ENCODE results near the gene PPM1B. TPM values are rescaled to one million over a fixed set of nuclear protein-coding genes. Genes with fewer than 3 reads are reported as not detected.

PPM1B gene
- total and polyA plus RNA-seq, 2 donors (not counting 1 experiment from before 2014, with no cell fraction given), result 15.3 to 81.4 TPM

DNA sequence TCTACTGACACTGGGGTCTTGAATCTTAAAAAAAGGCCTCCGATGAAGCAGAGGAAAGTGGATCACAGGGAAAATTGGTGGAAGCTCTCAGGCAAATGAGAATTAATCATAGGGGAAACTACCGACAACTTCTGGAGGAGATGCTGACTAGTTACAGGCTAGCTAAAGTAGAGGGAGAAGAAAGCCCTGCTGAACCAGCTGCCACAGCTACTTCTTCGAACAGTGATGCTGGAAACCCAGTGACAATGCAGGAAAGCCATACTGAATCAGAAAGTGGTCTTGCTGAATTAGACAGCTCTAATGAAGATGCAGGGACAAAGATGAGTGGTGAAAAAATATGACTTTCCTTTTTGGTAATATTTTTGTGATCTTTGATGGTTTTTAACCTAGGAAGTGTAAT, 61.7 kb downstream of the PPM1B start:
- intact Hi-C loops (cut with micrococcal nuclease), result no loop called here
- no peaks in the 10 kb centered on the region for H3K9me3 ChIP-seq (ENCODE audit: control extremely low read depth in 1 of 3, control insufficient read depth in 2 of 3, insufficient read depth in 1 of 3, low read length in 2 of 3)
- TF ChIP-seq EZH2 (IDR thresholded peaks at IDR 0.05; ENCODE audit: borderline replicate concordance, insufficient read depth, low read depth, low read length, poor library complexity, severe bottlenecking), result no peak
- no peak for TF ChIP-seq CTCF (IDR thresholded peaks at IDR 0.05)
- H3K4me2 ChIP-seq (replicated peaks; ENCODE audit: low read depth, low read length, poor library complexity, severe bottlenecking), result no peak overlapping the region
- DNase-seq, result no peak
- 93% methylated on average over 3 of the region's 3 CpGs for WGBS (ENCODE audit: insufficient coverage)
- peak overlapping the region in 1 of 2 donors; percentile 25 for H3K27ac ChIP-seq (ENCODE audit: low read length in 2 of 2)
- no peak for ATAC-seq (ENCODE audit: low read depth)
- H3K4me3 ChIP-seq (ENCODE audit: control extremely low read depth in 1 of 5, extremely low read depth in 1 of 5, insufficient read depth in 1 of 5, low read depth in 2 of 5, low read length in 4 of 5), result no peak overlapping the region
- H3K36me3 ChIP-seq (replicated peaks in 1 of 2; ENCODE audit: control extremely low read depth in 1 of 2, control insufficient read depth in 1 of 2, extremely low read depth in 1 of 2, insufficient read depth in 2 of 2, low read length in 1 of 2), result peaks cover 3 to 18% of the 10 kb centered on the region in 2 experiments
- Mint-ChIP-seq H3K9me3 (ENCODE audit: insufficient read depth) (no peaks in the 10 kb centered on the region), H3K4me3 (no peak overlapping the region), H3K4me1 (peaks cover 9% of the 10 kb centered on the region), H3K27me3 (no peaks in the 10 kb centered on the region), H3K27ac (no peak overlapping the region)
- H3K79me2 ChIP-seq (ENCODE audit: control insufficient read depth, insufficient read depth, low read length), result peaks cover 3% of the 10 kb centered on the region
- CTCF ChIA-PET, result interaction anchor here (1.0 kb wide), 1 partner anchor 12 kb away, joined by 3 read pairs; no protein-coding TSS in a partner anchor
- H4K20me1 ChIP-seq (ENCODE audit: control insufficient read depth, insufficient read depth, low read length, poor library complexity, severe bottlenecking), result peaks cover 6% of the 10 kb centered on the region
- H3K9ac ChIP-seq (ENCODE audit: low read length), result no peak overlapping the region
- POLR2A ChIA-PET, result no interaction called here
- no peaks in the 10 kb centered on the region for H3K4me1 ChIP-seq (ENCODE audit: control insufficient read depth in 2 of 2, insufficient read depth in 2 of 2, low read length in 2 of 2)
- no peaks in the 10 kb centered on the region for H3K27me3 ChIP-seq (replicated peaks in 1 of 4; ENCODE audit: control extremely low read depth in 1 of 4, control insufficient read depth in 3 of 4, insufficient read depth in 4 of 4, low read length in 3 of 4)
- H2AFZ ChIP-seq (ENCODE audit: insufficient read depth, low read depth, low read length, poor library complexity, severe bottlenecking), result no peak overlapping the region

DNA sequence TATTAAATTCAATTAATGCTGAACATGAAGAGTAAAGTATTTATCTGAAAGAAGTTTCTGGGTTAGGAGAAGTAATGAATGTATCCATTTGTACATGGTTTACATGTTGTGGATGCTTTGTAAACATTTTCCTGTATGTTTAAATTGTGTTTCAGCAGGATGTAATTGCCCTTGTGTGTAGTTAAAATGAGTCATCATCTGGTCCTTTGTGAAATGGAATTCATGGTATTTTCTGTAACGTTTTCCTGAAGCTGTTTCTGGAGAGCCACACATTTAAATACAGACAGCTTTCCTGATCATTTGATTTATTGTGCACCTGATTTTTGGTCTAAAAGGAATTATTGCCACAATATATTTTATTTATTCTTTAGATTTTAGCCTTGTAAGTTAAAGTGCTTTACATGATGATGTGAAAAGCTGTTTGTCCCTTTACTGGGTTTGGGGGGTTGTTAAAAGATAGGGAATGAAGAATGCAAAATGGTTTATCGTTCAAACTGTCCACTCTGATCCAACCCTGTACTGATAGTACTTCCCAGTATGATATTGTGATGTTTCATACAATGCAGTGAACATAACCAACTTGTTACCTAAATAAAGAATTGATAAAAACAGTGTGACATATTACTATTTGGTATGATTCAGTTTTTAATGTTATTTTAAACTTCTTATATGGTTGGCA, 64.9 kb downstream of the PPM1B start:
- Histone ChIP-seq H3K79me2 (ENCODE audit: control insufficient read depth, insufficient read depth, low read length) (no peaks in the 10 kb centered on the region), H3K9me3 (ENCODE audit: control extremely low read depth in 1 of 3, control insufficient read depth in 2 of 3, insufficient read depth in 1 of 3, low read length in 2 of 3) (no peaks in the 10 kb centered on the region), H4K20me1 (ENCODE audit: control insufficient read depth, insufficient read depth, low read length, poor library complexity, severe bottlenecking) (no peaks in the 10 kb centered on the region), H3K4me1 (ENCODE audit: control insufficient read depth in 2 of 2, insufficient read depth in 2 of 2, low read length in 2 of 2) (peaks cover 16 to 18% of the 10 kb centered on the region in 2 donors), H3K9ac (ENCODE audit: low read length) (no peak overlapping the region), H3K27ac (ENCODE audit: low read length in 2 of 2) (no peak overlapping the region), H3K36me3 (replicated peaks in 1 of 2; ENCODE audit: control extremely low read depth in 1 of 2, control insufficient read depth in 1 of 2, extremely low read depth in 1 of 2, insufficient read depth in 2 of 2, low read length in 1 of 2) (peaks cover 2 to 6% of the 10 kb centered on the region in 2 experiments), H3K4me3 (ENCODE audit: control extremely low read depth in 1 of 5, extremely low read depth in 1 of 5, insufficient read depth in 1 of 5, low read depth in 2 of 5, low read length in 4 of 5) (no peak overlapping the region), H3K4me2 (replicated peaks; ENCODE audit: low read depth, low read length, poor library complexity, severe bottlenecking) (no peak overlapping the region), H3K27me3 (replicated peaks in 1 of 4; ENCODE audit: control extremely low read depth in 1 of 4, control insufficient read depth in 3 of 4, insufficient read depth in 4 of 4, low read length in 3 of 4) (no peaks in the 10 kb centered on the region), H2AFZ (ENCODE audit: insufficient read depth, low read depth, low read length, poor library complexity, severe bottlenecking) (no peak overlapping the region)
- no CpG with 5 or more reads among the region's 2 CpGs for WGBS (ENCODE audit: insufficient coverage)
- ChIA-PET CTCF (interaction anchor here (1.2 to 1.5 kb wide), 2 partner anchors 9 to 31 kb away, joined by 3 to 4 read pairs; no protein-coding TSS in a partner anchor), POLR2A (interaction anchor here (0.5 kb wide), 1 partner anchor 121 kb away, joined by 3 read pairs; no protein-coding TSS in a partner anchor)
- Mint-ChIP-seq H3K9me3 (ENCODE audit: insufficient read depth) (no peaks in the 10 kb centered on the region), H3K4me1 (peaks cover 24% of the 10 kb centered on the region), H3K4me3 (no peak overlapping the region), H3K27me3 (no peaks in the 10 kb centered on the region), H3K27ac (no peak overlapping the region)
- TF ChIP-seq CTCF (IDR thresholded peaks at IDR 0.05), result no peak
- no peak for TF ChIP-seq EZH2 (IDR thresholded peaks at IDR 0.05; ENCODE audit: borderline replicate concordance, insufficient read depth, low read depth, low read length, poor library complexity, severe bottlenecking)
- DNase-seq, result no peak
- no peak for ATAC-seq (ENCODE audit: low read depth)
- intact Hi-C loops (cut with micrococcal nuclease), result no loop called here
